ENCODE measurements around the gene WDR86.

The WDR86 gene

DNA sequence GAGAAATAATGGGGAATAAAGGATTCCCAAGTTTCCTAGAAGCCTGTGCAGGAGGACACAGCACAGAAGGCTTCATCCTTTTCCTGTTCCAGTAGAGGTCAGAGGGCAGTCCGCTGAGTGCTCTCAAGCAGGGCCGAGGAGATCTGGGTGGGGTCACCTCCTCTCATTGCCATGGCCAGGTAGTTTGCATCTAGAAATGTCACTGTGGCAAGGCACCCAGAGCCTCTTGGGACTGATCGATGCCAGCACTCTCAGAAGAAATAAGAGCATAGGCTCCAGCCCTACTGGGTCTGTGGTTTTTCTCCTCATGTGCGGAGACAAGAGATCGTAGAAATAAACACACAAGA is 60.4 kb downstream of the WDR86 start:
- DNase-seq (ENCODE audit: low read depth in 2 of 2), result no peak

DNA sequence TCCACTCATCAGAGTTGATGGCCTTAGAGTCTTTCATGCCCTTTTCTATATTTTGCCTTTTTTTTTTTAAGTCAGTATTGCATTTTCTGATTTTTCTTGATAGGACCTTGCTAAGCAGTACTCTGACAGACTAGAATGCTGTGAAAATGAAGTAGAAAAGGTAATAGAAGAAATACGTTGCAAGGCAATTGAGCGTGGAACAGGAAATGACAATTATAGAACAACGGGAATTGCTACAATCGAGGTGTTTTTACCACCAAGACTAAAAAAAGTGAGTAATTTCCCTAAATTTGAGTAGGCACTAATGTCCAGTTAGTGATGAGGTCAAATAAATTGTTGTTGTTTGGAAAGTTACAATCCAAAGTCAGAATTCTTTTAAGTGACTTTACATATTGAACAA is 60.9 kb downstream of the WDR86 start:
- no peak for DNase-seq (ENCODE audit: low read depth in 2 of 2)

DNA sequence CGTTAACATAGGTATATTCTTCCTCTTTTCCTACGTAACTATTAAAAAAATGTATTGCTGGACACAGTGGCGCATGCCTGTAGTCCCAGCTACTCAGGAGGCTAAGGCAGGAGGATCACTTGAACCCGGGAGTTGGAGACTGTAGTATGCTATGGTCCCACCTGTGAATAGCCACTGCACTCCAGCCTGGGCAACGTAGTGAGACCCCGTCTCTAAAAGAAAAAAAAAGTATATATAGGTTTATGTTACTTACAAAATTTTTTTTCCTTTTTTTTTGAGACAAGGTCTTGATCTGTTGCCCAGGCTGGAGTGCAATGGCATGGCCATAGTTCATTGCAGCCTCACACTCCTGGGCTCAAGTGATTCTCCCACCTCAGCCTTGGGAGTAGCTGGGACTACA is 62.6 kb downstream of the WDR86 start:
- DNase-seq (ENCODE audit: low read depth in 2 of 2), result no peak

DNA sequence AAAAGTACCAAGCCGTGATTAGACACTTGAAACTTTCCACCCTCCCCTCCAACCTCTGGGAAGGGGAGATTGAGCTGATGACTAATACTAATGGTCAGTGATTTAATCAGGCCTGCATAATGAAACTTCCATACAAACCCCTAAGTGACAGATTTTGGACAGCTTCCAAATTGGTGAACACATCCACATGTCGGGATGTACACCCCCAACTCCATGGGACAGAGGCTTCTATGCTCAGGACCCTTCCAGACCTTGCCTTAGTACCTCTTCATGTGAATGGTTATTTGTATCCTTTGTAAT is 63.4 kb downstream of the WDR86 start:
- DNase-seq (ENCODE audit: low read depth in 2 of 2), result no peak

DNA sequence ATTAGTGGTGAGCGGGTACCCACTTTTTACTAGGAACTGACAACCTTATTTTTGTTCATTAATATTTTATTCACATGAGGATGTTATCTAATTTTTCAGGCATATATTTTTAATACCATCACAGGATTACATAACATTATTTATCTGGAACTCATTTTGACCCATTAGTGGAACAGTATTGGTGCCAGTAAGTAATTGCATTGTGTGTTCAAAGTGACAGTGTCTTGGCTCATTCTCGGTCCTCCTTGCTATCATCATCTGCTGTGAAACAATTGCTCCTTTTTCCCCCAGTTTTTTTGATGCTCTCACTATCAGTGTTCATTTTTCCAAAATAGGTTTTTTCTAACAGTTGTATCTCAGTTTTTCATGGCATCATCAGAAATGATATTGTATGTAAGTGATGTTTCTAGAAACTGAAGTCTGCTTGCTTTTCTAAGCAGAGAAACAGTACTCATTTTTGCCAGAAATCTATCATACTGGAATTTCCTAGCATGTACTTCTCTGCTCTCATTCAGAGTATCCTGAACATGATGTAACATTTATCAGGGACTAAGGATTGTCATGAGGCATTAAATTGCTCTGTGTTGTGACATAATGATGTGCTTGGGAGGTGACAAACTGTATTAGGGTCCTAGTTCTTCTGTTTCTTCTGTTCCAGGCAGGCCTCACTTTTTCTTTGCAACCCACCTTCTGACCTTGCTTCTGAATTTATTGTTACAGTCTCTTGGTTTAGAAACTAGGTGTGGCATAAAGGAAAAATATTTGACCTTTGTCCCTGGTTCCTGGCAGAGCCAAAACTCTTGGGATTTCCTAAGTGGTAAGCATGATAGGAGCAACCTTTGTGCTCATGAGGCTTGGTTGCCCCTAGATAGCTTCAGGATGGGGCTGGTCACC is 64.0 kb downstream of the WDR86 start:
- no peak for DNase-seq (ENCODE audit: low read depth in 2 of 2)

DNA sequence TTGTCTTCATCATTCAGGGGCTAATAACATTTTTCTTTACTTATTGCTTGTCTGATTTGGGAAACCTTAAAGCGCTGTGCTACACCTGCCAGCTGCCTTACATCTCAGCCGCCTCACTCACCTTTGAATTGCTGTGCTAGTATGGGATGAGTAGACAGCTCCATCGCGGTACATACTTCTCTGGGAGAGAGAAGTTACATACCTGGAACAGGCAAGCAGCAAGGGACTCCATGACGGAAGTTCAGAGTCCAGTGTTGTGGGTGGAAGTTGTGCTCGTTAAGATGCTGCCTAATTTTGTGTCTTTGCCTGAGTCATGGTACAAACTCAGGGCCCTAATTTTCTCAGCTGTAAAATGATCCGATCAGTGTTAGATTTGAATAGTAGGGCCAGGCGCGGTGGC is 66.3 kb downstream of the WDR86 start:
- no peak for DNase-seq (ENCODE audit: low read depth in 2 of 2)

DNA sequence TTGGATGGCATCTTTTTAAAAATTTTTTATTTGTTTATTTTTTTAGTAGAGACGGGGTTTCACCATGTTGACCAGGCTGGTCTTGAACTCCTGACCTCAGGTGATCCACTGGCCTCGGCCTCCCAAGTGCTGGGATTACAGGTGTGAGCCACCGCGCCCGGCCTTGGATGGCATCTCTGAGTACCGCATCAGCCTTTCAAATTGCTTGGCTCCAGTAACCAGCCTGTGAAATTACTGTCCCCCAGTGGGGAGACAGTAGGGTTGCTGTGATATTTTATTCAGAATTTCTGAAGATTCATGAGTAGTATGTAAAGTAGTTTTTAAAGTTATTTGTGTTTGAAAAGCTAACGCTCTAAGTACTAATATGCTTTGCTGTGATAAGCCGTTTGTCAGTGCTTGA is 67.0 kb downstream of the WDR86 start:
- no peak for DNase-seq (ENCODE audit: low read depth in 2 of 2)

DNA sequence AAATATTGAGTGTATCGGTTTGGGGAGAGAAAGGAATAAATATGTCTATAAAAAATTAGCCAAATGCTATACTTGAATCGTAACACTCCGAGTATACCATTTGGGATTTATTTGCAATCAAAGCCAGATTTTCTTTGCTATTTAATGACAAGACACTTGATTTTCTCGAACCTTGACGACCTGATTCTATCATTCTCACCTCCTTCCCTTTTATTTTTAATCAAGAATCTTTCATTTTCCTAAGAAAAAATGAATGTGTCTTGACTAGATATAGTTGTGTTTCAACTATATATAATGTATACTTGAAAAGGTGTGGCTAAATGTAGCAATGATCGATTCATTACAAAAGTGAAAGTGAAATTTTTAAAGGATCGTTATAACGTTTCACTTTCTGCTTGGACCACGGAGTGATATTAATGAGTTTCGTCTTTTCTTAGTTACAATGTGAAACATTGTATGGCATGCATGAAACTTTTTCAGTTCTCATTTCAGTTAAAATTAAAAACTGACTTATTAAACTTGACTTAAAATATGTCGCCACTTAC is 67.7 kb downstream of the WDR86 start:
- DNase-seq (ENCODE audit: low read depth in 2 of 2), result no peak

DNA sequence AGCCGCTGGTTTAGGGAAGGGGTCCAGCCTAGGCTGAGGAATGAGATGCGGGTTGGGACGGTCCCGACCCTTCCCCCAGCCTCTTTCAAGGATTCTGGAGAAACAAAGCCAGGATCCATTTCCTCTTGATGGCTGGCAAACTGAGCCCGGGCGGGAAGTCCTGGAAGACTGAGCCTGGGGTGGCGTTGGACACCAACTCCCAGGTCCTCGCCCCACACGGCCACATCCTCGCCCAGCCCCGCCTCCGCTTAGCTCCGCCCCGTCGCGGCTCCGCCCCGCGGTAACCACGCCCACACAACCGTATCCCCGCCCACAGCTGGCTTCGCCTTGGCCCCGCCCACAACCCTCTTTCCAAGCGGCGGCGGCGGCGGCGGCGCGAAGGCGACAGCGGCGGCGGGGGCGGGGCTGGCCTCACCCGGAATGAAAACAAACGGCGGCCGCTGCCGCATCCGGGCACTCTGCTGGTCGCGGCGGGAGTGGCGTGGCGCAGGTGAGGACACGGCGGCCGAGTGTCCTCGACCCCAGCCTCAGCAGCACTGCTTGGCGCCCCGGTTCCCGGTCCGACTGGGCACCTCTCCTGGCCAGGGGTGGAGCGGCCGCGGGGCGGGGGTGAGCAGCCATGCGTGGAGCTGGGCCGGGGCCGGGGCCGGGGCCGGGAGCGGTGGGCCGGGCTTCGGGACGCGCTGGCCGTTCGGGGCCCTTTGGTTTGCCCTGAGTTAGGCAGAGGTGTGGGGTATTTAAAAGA is 68.3 kb downstream of the WDR86 start, which contains the start of gene NUB1:
Gene NUB1 (plus strand): TSS at position 456 of the 745 bp plus-strand sequence. CDS start 3,538 bp downstream, outside the sequence.
- peak; percentile 85 to 90 for DNase-seq (ENCODE audit: low read depth in 2 of 2)

DNA sequence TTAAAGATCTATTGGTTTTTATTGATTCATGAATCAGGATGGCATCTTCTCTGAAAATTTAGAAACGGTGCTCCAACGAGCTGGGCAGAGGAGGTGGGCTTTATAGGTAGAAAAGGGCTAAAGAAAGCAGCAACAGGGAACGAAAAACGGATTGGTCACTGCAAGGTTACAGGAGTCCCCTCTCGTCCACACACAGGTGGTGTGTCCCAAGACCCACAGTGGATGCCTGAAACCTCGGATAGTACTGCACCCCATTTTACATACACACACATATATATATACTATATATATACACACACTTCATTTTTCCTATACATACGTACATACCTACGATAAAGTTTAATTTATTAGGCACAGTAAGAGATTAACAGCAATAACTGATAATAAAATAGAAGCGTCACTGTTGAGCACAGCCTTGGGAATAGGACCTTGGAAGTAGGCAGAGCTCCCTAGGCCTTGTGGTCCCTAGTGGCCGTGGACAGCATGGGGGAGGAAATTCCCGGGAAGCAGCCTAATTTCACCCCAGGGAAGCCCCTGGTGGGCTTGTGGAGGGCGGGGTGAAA is 69.0 kb downstream of the WDR86 start:
- DNase-seq (ENCODE audit: low read depth in 2 of 2), result no peak

DNA sequence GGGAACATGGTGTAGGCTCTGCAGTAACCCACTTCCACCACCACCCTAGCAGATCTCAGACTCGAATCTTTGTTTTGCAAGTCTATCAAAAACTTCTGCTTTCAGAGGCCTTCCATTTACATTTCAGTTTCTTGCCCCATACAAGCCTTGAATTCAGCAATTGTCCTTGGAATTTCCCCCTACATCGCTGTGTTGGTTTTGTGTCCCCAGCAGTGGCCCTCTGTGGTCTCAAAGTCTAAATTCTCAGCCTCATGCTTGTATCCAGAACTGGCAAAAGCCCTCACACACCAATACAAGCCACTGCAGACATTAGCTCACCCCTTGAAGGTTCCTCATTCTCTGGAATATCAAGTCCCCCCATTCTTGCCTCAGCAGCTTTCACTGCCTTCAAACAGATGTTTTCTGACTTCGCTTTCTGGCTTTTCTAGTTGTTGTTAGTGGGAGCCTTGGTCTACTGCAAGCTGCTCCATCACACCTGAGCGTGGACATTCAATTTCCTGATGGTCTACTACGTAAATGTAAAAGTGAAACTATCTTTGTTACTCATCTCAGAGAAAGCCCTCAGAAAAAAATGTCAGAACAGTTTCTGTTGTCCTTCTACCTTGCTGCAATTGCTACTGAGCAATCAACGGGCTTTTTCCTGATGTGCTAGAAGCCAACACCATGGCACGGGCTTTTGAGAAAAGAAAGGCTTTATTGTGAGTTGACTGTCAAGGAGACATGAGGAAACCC is 70.0 kb downstream of the WDR86 start:
- no peak for DNase-seq (ENCODE audit: low read depth in 2 of 2)

DNA sequence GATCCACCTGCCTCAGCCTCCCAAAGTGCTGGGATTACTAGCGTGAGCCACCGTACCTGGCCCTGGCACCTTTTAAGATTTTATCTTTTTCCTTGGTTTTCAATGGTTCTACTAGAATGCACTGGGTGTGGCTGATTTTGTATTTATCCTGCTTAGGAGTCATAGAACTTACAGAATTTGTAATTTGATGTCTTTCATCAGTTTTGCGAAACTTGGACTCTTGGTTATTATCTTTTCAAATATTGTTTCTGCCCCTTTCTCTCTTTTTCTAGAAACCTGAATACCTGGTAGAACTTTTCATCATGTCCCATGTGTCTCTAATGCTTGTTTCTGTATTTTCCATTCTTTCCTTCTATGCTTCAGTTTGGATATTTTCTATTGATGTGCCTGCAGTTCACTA is 71.0 kb downstream of the WDR86 start:
- no peak for DNase-seq (ENCODE audit: low read depth in 2 of 2)

DNA sequence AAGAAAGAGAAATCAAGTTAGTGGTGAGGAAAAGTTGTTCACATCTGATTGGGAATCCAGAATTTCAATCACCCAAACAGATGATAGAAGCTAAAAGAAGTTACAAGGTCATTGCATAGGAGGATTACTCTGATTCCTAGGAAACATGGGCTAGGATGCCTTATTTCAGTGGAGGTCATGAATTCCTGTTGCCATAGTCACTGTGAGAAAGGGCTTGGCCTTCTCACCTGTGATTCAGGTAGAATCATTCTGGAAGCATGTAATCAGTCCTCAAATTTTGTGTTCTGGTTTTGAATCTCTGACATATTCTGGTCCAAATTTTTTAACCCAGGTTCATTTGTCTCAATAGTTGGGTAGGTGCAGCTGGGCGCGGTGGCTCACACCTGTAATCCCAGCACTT is 72.5 kb downstream of the WDR86 start:
- no peak for DNase-seq (ENCODE audit: low read depth in 2 of 2)

DNA sequence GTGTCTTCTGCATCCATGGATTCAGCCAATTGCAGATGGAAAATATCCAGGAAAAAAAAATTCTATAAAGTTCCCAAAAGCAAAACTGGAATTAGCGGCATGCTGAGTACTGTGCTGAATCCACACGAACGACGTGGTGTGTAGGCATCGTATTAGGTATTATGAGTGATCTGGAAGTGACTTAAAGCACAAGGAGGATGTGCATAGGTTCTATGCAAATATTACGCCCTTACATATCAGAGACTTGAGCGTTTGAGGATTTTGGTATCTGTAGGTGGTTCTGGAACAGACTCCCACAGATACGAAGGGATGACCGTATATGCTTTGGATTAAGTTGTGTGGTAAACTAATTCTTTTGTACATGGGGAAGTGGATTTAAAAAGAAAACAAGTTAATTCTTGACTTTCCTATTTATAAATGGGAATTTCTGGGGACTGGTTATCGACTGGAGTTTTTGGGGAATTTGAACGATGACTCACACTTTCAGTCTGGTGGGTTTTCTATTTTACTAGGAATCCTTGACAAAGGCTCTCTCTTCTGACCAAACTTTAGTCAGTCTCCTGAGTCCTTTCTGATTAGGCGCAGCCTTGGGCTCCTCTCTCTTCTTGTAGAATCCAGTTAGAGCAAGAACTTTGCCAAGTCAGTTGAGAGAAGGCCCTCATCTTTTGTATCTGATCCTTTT is 73.7 kb downstream of the WDR86 start:
- no peak for DNase-seq (ENCODE audit: low read depth in 2 of 2)

DNA sequence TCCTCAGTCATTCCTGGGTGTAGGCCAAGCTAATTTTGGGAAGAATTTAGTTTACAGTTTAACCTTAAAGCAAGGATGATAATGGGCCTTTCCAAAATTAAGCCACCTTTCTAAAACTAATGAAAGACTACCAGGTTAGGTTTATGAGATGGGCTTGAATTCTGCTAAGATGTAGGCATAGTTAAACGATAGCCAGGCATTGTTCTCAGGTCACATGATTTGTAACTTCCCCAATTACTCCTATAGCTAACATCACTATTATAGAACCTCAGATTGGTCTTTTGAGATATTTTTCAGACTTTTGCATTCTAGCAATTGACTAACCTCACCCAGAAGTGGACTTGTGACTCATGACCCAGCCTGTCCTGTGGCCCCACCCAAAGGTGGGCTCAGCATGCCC is 75.2 kb downstream of the WDR86 start:
- no peak for DNase-seq (ENCODE audit: low read depth in 2 of 2)

Measured in stimulated activated CD4-positive, alpha-beta T cell treated with anti-CD3 and anti-CD28 coated beads, Interleukin-15, amount 100 ng/mL, for 48 hours (primary cell).